Fibroblast of the conjunctiva (primary cell): ENCODE results near the gene SETBP1.

Experiments used
- DNase-seq: peaks from one replicate; pipeline ENCODE4 v3.0.0-alpha.2; 2010; ENCODE audit warnings: low read depth

Gene SETBP1

DNA sequence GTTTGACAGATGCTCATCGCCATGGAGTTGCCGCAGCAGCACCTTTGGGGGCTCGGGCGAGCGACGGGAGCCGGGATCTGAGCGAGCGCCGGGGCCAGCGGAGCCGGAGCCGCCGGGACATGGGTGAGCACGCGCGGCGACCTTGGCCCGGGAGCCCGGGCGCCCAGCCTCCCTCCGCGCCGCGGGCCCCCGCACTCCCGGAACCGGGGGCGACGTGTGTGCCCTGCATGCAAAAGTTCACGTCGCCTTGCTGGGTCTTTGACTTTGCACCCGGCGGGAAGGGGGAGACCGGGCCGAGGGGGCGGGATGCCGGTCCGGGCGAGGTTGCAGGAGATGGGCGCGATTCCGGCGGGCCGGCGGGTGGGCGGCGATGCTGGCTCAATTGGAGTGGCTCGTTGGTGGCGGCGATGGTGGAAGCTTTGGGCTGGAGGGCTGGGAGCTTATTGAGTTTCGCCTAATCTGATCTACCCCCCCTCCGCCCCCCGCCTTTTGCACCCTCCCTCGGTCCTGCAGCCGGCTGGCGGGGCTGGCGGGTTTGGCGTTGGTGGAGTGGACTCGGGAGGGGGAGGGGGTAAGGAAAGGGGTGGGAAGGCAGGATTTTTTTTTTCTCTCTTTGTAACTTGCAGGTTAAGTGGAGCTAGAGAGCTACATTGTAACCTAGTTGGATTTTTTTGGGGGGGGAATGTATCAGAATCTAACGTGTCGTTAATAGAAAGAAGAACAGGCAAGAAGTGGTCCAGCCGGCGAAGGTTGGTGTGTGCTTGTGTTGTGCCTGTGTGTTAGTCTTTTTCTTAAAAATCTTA is at the start of gene SETBP1:
TSS of gene SETBP1 (plus strand) at position 616 of the 803 bp plus-strand sequence. CDS start 20,459 bp downstream, outside the sequence.
- peak; percentile 55 for DNase-seq

DNA sequence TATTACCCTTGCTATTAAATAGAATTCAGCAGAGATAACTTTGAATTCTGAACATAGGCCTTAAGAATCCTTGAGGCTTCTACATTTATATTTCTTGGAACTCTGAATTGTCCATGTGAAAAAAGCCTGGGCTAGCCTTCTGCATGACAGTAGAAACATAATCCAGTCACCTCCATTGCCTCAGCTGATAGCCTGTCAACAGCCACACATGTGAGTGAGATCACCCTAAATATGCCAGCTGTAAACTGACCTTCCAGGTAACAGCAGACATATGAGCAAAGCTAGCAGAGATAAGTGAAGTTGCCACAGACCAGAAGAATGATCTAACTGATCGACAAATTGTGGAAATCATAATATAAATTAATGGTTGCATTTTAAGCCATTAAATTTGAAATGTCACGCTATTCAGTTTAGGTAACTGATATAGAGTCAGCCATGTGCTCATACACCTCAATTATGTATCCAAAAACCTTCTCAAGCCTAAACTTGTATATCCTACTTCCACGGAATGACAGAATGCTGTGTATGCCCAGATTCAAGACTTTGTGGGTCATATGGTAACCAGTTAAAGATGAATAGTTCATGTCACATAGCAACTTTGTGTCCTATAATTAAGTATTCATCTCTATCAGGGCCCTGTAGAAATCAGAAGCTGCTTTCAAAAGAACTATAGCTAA is 48.1 kb upstream of the SETBP1 start:
- no peak for DNase-seq

DNA sequence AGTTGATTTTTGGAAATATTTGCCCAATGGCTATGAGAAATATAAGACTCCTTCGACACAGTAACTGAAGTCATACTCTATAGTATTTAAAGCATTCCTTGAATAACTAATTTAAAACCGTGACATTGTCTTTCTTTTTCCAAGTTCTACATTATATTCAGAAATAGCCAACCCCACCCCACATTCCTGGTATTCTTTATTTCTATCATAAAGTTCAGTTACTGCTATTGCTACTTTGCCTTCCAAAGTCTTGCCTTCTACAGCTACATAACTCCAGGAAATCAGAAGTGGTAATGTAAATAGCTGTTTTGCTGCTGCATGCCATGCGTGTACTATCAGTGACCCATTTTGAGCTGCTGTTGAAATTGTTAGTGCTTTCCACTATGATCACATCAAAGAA is 45.1 kb upstream of the SETBP1 start:
- no peak for DNase-seq

DNA sequence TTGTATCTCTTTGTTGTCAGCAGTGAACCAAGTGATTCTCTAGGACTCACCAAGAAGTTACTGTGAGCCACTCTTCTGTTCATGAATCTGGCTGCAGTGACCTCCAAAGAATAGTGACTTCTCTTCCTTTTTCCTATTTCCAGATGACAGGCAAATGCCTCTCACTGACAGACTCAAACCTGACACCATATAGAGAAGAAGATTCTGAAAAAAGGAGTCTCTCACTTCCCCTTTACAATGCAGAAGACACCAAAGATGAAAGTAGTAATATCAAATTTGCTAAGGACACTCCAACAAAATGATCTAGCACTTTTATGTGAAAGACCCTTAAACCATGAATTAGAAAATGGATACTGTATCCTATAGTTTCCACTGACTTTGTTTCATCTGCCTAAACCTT is 44.4 kb upstream of the SETBP1 start:
- DNase-seq, result no peak

DNA sequence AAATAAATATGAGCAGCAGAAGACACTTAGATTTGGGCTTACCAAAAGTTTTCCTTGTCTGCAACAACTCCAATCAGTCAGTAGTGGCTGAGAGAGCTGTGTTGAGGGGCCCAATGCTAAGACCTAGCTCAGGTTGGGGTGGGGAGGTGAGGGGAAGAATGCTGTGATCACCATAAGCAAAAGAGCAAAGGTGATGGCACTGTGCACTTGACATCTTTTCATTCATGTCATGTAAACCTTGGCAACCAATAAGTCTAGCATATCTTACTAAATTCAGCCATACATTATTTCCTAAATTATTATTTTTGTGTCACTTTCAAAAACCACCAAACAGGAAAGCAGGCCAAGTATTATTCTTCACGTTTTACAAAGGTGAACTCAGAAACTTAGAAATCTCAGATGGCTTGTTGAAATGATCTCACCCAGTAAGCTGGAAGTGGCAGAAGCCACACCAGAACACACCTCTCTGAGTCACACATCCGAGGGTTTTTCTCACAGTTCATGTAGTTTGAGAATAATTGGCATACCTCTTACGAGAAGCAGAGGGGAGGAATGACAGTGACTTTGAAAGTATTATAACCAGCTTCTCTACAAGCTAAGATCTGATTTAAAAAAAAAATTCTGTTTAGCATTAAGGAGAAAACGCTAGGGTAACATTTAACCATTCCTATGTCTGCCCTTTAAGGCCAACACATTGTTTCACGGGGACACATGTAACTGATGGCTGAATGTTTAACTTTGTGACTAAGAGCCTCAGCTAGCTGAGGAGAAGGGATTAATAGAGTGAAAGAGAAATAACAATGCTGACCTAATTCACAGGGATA is 43.3 kb upstream of the SETBP1 start:
- DNase-seq, result no peak

DNA sequence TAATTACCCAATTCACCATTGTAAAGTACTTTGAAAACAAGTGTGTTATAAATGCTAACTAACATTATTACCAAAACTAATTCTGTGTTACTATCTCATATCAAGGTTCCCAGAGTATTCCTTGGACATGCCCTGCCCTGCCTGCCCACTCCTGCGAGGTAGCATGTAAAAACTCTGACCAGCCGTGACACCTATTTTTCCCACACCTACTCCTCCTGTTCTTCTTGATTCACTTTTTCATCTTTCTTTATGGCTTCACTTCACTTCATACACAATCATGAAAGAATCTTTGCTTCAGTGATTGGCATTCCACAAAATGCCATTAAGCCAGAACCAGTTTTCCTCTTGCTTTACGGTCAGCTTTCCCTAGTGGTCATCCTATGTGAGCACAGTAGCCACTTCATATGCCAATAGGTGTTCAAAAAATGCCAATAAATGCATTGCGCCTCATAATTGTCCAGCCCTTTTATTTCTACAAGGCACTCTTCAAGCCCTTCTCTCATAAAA is 42.6 kb upstream of the SETBP1 start:
- no peak for DNase-seq

DNA sequence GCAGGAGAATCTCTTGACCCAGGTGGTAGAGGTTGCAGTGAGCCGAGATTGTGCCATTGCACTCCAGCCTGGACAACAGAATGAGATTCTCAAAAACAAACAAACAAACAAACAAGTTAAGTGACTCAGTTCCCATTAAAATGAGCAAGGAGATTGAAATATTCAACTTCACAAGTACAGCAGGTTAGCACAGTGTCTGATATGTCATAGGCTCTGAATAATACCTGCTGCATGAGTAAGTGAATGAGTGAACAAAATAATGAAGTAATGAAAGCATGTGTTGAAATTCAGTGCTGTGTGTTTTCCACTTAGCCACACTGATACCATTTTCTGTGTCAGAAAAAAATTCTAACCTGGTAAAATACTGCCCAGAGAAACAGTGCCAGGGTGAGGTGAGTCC is 41.9 kb upstream of the SETBP1 start:
- no peak for DNase-seq

DNA sequence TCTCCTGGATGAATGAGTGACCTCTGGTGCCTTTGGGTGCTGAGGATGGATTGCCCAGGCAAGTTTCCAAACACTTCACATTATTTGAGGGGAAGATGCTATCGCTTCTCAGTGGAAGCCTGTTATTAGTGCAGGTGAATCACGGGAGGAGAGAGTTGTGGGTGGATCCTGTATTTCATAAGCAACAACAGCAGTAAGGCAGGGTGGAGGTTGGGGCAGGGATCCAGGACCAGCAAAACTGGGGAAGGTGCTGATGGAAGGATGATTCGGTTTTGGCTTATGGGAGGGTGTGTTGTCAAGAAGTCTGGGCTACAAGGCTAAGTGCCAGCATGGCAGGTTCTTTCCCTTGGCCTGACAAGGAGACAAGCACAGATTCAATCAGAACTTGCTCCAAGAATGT is 37.7 kb upstream of the SETBP1 start:
- DNase-seq, result no peak

DNA sequence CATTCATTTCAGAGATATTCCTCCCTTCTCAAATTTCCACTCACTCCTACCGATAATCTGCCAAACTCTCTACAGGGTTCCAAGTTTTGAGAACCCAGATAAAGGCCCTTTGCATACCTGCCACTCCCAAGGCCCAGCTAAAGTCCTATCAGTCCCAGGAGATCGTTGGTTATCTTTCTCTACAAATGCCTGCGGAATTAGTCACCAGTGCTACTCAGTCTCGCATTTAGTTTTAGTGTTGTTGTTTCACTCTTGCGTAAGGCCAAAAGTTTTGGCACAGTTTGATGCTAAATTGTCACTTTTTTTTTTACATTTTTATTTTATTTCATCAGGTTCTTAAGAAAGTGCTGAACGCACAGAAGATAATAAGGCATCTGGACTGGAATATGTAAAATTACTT is 29.2 kb upstream of the SETBP1 start:
- peak; percentile 62 for DNase-seq

DNA sequence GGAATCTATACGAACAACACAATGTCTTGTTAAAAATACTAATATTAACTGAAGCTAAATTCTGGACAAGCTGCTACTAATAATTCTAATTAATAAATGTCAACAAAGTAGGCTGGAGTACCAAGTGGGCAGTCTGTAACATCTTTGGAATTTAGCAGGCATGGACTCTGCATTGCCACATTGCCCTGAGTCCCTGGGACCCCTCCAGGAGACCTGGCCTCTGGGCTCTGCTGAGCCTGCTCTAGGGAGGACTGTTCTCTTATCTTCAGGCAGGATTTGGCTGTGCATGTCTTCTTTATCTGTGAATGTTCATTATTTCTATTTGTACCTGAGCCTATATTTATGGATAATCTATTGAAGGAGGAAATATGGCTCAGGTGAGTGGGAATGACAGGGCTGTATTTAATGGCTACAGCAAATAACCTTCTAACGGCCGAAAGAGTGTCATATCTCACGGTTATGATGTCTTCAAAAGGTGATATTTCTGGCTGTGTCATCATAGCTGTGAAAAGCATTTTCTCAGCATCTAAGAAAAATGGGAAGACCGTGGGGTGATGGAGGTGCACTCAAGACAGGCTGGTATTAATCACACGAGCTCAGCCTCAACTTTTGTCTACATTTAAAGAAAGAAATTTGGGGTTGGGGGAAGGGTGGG is 28.6 kb upstream of the SETBP1 start:
- no peak for DNase-seq

DNA sequence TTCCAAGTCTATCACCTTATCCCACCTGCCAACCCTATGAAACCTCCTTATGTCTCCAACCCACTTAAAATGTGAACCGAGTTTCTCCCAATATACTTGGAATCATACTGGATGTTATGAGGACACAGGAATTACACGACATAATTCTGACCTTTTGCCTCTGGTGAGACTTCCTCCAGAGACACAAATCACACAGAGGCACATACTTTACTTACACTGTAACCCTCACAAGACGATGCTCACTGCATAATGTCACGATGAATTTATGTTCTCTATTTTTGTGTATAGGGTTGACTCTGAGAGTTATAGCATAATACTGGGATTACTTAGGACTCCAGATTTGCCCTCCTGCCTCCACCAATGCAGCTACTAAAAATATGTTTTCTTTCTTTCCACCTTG is 28.0 kb upstream of the SETBP1 start:
- DNase-seq, result no peak

DNA sequence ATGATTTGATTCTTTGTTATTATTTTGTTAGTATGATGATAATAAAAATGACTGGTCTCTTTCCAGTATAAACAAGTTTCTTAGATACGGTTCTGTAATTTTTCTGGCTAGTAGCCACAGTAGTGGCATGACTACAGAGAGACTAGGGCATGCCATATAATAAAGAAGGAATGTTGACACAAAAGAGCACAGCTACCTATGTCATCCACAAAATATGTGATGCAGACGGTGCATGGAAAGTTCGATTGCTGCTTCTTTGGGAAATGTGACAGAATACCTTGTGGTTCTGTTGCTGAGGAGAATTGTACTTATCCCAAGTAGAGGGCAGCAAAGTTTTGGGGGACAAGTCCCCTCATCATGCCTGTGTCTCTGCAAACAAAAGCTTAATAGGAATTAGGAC is 26.1 kb upstream of the SETBP1 start:
- DNase-seq, result no peak

DNA sequence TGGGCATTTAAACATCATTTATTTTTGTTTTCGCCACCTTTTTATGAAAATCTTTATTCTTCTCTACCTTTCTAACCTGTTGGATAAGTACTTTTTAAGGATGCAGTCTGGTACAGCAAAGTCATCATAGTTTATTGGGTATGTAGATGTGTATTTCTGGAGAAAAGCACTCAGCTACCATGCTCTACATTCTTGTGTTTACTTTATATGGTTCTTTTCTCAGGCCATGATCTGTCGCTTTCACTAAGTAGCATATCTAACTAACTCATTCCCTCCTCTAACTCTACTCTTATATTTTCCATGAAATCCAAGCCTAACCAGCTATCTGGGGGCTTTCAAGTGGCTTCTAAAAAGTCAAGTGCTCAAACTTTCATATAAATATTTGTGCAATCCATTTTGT is 25.3 kb upstream of the SETBP1 start:
- no peak for DNase-seq

DNA sequence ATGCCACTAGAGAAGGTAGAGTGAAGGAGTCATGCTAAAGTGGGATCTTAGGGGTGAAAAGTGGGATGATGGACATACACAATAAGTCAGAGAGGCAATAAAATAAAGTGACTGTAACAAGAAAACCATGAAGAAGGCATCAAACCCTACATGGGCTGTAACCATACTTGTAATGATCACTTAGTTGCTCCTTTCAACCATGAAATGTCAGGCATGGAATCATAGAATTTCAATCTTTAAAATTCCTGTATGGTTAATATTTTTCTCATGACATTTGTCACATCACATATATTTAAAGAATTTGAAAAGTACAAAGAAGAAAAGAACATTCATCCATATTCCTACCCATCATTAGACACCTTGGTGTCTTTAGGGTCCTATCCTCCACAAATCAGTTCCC is 20.9 kb upstream of the SETBP1 start:
- no peak for DNase-seq

DNA sequence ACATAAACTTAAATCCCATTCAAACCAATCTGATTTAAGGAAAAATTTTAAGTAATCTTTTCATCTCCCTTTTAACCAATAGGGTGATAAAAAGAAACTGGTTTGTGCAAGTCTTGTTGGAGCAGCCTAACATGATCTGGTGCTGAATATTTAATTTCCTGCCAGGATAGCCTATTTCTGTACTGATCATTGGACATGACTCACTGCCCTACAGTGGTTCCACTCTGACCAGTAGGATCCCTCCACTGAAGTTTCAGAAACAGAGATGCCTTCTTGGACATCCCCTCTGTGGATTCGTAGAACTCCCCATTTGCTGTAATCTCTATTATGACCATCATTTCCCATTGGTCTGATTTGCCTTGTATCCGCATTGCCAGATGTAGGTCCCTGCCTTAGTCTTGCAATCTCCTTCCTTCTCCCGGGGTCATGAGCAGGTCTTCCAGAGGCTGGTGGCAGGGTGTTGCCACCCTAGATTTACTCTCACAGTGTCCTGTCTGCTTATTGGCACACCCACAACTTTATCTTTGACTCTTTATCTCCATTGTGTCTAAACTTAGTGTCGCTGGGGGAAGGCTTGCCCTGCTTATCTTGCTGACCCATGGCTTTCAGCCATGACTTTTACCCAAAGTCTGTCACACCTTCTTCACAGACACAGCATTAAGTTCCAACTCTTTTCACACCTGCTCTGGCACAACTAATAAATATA is 12.3 kb upstream of the SETBP1 start:
- DNase-seq, result no peak

DNA sequence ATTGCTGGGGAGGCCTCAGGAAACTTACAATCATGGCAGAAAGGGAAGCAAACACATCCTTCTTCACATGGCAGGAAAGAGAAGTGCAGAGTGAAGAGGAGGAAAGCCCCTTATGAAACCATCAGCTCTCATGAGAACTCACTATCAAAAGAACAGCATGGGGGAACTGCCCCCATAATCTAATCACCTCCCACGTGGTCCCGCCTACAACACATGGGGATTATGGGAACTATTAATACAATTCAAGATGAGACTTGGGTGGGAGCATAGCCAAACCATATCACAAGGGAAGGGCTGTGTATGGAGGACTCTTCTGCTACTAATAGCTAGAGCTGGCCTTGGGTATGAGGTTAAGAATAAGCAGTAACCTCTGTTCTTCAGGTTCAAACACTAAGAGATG is 8.8 kb upstream of the SETBP1 start:
- DNase-seq, result no peak

DNA sequence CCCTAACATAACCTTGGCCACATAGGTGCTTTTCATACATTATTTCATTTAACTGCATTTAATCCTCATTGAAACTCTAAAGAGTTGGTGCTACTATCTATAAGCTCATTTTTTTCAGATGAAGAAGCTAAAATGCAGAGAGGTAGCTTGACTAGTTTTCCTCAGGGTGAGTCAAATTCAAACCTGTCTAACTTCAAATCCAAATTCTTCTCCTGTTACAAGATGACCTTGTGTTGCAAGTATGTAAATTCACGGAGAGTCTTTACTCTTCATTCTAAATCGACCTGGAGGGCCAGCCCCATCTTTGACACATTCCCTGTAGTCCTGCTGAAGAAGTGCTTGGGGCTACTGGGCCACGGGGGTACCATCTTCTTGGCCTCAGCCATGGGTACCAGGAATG is 8.2 kb upstream of the SETBP1 start:
- no peak for DNase-seq

DNA sequence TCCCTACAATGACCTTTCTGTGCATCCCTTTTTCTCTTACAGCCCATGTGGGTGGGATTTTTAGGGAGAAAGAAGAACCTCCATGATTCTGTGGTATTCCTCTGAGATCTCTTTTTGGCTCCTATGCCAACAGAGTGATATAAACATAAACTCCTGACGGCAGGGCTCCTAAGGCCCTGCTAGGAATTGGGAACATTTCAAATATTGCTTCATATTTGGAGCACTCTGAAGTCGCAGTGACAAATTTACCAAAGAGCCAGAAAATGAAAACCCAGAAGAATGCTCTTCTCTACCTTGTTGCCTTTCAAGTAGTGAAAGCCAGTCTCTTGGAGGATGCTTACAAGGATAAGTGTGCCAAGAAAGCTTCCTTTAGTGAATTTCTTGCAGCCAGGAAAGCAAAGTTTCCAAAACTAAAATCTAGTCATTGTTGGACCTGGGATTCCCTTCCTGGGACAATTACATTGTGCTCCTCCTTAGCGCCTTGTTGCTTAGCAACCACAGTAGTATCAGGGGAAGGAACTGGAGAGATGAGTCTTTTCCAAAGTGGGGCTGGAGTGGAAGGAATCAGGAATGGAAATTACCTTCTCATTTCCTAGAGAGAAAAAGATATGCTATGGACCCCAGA is 7.3 kb upstream of the SETBP1 start:
- DNase-seq, result no peak

DNA sequence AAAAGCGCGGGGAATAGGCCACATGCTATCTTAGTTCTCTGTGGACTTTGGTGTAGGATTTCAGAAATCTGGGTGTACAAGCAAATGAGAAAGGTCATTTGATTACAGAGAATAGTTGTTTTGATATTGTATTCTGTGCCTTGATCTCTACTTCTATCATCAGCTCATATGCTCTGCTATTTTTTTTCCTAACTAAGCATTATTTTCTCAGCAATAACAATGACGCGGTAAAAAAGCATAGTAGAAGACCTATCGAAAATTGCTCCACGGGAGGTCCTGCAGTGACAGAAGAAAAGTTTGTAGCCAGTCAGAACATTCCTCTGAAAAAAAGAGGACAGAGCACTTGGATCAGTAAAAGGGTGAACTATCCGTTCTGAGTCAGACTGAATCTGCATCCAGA is 2.8 kb upstream of the SETBP1 start:
- no peak for DNase-seq

DNA sequence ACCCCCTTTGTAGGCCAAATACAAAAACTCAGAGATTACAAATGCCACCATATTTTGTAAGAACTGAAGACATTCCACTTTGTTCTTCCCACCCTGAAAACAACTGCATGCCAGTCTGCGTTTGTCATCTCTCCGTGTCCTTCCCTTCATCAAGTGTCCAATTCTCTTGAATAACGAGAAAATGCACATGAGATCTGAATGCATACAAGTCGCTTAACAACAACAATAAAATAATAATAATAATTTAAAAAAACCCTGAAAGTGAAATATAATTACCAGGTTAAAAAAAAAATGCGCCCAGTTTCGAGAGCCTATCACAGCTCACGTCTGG is 2.0 kb upstream of the SETBP1 start:
- no peak for DNase-seq
